HCT116 (cell line): Measurements from ENCODE around the gene CNTNAP5. TPM values are rescaled to one million over a fixed set of nuclear protein-coding genes. Genes with fewer than 3 reads are reported as not detected.

Experiments
- ATAC-seq: fragments of 200-7000 bp; cut with Tn5 transposase; 2 replicates; pipeline ENCODE4 v1.9.1; 2020; ENCODE audit warnings: mild to moderate bottlenecking, moderate library complexity
- BruUV-seq: library from RNA; stranded (reverse); fragments of 400-500 nt; replicated peaks from 2 replicates; lab custom pipeline; 2021; lab: Mats Ljungman, UMichigan
- CTCF ChIA-PET: fragments of 300-600 bp; sonication (Branson Sonifier 250); formaldehyde crosslinking; loops from one replicate; lab custom pipeline; 2021; ENCODE audit warnings: antibody characterized with exemption; lab: Charles Lee
- POLR2A ChIA-PET: fragments of 300-600, 350-600 bp; sonication (Branson Sonifier 250); formaldehyde crosslinking; loops from one replicate; lab custom pipeline; 2021; ENCODE audit warnings: antibody characterized with exemption; lab: Charles Lee
- RAD21 ChIA-PET, 2 experiments: fragments of 300-600 bp; sonication (Branson Sonifier 250); formaldehyde crosslinking; loops; one replicate each; lab custom pipeline; 2023; ENCODE audit warnings: low total read pairs in 2 of 2; ENCODE audit not compliant: uncharacterized antibody in 2 of 2, unreplicated experiment in 2 of 2, low non-redundant PET in 1 of 2; lab: Charles Lee
- DNase-seq: peaks from one replicate; pipeline ENCODE4 v3.0.0-alpha.2; 2010; ENCODE audit warnings: low read depth, low spot score
- H2AFZ ChIP-seq: fragments of 200-600 bp; shearing (Covaris generic), sonication (generic); 2 replicates; pipeline ENCODE4 v1.6.1; 2017; ENCODE audit warnings: low read depth, mixed run types, mixed read lengths, antibody characterized with exemption, low read length; ENCODE audit not compliant: poor library complexity, severe bottlenecking
- H3K27ac ChIP-seq: 2 replicates; pipeline ENCODE4 v1.5.1; 2012; ENCODE audit warnings: low read depth, low read length
- H3K27me3 ChIP-seq: fragments of 200-600 bp; sonication (generic); 2 replicates; pipeline ENCODE4 v1.6.1; 2016; ENCODE audit warnings: mixed run types, low read length, mixed read lengths; ENCODE audit not compliant: insufficient read depth
- H3K36me3 ChIP-seq, 2 experiments: fragments of 200-500 bp in 1 of 2; fragments of 200-600 bp in 1 of 2; sonication (Bioruptor generic) in 1 of 2; sonication (generic) in 1 of 2; 2 replicates each; pipeline versions ENCODE4 v1.5.1 to v1.6.1; 2014 to 2016; ENCODE audit warnings: low read length in 2 of 2, inconsistent platforms in 1 of 2, mixed read lengths in 1 of 2, mixed run types in 1 of 2; ENCODE audit not compliant: insufficient read depth in 2 of 2, control insufficient read depth in 1 of 2
- H3K4me1 ChIP-seq, 2 experiments: fragments of 200-600 bp in 1 of 2; sonication (generic) in 1 of 2; 2 replicates each; pipeline versions ENCODE4 v1.5.1 to v1.6.1; 2012 to 2017; ENCODE audit warnings: low read length in 2 of 2, inconsistent platforms in 1 of 2, mild to moderate bottlenecking in 1 of 2, mixed read lengths in 1 of 2, mixed run types in 1 of 2, moderate library complexity in 1 of 2; ENCODE audit not compliant: insufficient read depth in 2 of 2, control insufficient read depth in 1 of 2
- H3K4me2 ChIP-seq: fragments of 200-600 bp; sonication (generic); 2 replicates; pipeline ENCODE4 v1.6.1; 2017; ENCODE audit warnings: mixed run types, low read length, mixed read lengths
- H3K4me3 ChIP-seq, 2 experiments: fragments of 200-600 bp in 1 of 2; sonication (generic) in 1 of 2; replicated peaks in 1 of 2; 2 replicates each; pipeline ENCODE4 v1.5.1; 2011 to 2016; ENCODE audit warnings: low read length in 2 of 2, control low read depth in 1 of 2, low read depth in 1 of 2, mild to moderate bottlenecking in 1 of 2, mixed read lengths in 1 of 2, mixed run types in 1 of 2
- H3K79me2 ChIP-seq: fragments of 200-600 bp; sonication (generic); 2 replicates; pipeline ENCODE4 v1.6.1; 2017; ENCODE audit warnings: mild to moderate bottlenecking, mixed run types, low read length, moderate library complexity, mixed read lengths; ENCODE audit not compliant: insufficient read depth
- H3K9ac ChIP-seq: fragments of 200-600 bp; sonication (generic); 2 replicates; pipeline ENCODE4 v1.6.1; 2016; ENCODE audit warnings: low read length, mixed read lengths
- H3K9me2 ChIP-seq: fragments of 200-600 bp; sonication (generic), shearing (Covaris generic); 2 replicates; pipeline ENCODE4 v1.6.1; 2017; ENCODE audit warnings: mixed run types, mild to moderate bottlenecking, moderate library complexity; ENCODE audit not compliant: insufficient read depth
- H3K9me3 ChIP-seq, 2 experiments: fragments of 200-500 bp in 1 of 2; fragments of 200-600 bp in 1 of 2; sonication (Bioruptor generic) in 1 of 2; sonication (generic) in 1 of 2; 2 replicates each; pipeline ENCODE4 v1.6.1; 2014 to 2017; ENCODE audit warnings: low read length in 2 of 2, mixed read lengths in 2 of 2, inconsistent platforms in 1 of 2, low read depth in 1 of 2, mild to moderate bottlenecking in 1 of 2, mixed run types in 1 of 2, moderate library complexity in 1 of 2; ENCODE audit not compliant: control insufficient read depth in 1 of 2, insufficient read depth in 1 of 2
- H4K20me1 ChIP-seq: fragments of 200-600 bp; sonication (generic), shearing (Covaris generic); 2 replicates; pipeline ENCODE4 v1.6.1; 2017; ENCODE audit warnings: mixed run types, mild to moderate bottlenecking, moderate library complexity; ENCODE audit not compliant: insufficient read depth
- CBX3 ChIP-seq: IDR thresholded peaks from 2 replicates; pipeline ENCODE4 v1.6.1; 2012; ENCODE audit warnings: low read depth
- EGR1 ChIP-seq: IDR thresholded peaks from 2 replicates; pipeline ENCODE4 v1.6.1; 2012; ENCODE audit warnings: low read depth
- ELF1 ChIP-seq: IDR thresholded peaks from 2 replicates; pipeline ENCODE4 v1.6.1; 2012; ENCODE audit warnings: low read depth, borderline replicate concordance
- EZH2phosphoT487 ChIP-seq: fragments of 200-600 bp; IDR thresholded peaks from 2 replicates; pipeline ENCODE4 v1.6.1; 2018; ENCODE audit warnings: antibody characterized with exemption, borderline replicate concordance
- FOSL1 ChIP-seq: IDR thresholded peaks from 2 replicates; pipeline ENCODE4 v1.6.1; 2012; ENCODE audit warnings: low read depth
- MAX ChIP-seq: IDR thresholded peaks from 2 replicates; pipeline ENCODE4 v1.6.1; 2012
- POLR2A ChIP-seq: IDR thresholded peaks from 2 replicates; pipeline ENCODE4 v1.7.0; 2011; ENCODE audit warnings: borderline replicate concordance; ENCODE audit not compliant: insufficient read depth, insufficient read length; ENCODE audit errors: extremely low read depth
- POLR2AphosphoS5 ChIP-seq: IDR thresholded peaks from 2 replicates; pipeline ENCODE4 v1.6.1; 2011; ENCODE audit warnings: mild to moderate bottlenecking, low read depth, low read length, moderate library complexity
- SP1 ChIP-seq: IDR thresholded peaks from 2 replicates; pipeline ENCODE4 v1.6.1; 2012; ENCODE audit warnings: low read depth
- SRF ChIP-seq: IDR thresholded peaks from 2 replicates; pipeline ENCODE4 v1.6.1; 2012; ENCODE audit warnings: low read depth
- TCF7L2 ChIP-seq: IDR thresholded peaks from 2 replicates; pipeline ENCODE4 v1.7.0; 2011; ENCODE audit warnings: borderline replicate concordance, inconsistent platforms; ENCODE audit not compliant: insufficient read depth, insufficient read length; ENCODE audit errors: extremely low read depth
- ZBTB33 ChIP-seq: IDR thresholded peaks from 2 replicates; pipeline ENCODE4 v1.6.1; 2011; ENCODE audit warnings: mild to moderate bottlenecking, low read length, moderate library complexity; ENCODE audit not compliant: insufficient replicate concordance; ENCODE audit errors: extremely low read depth
- ZNF274 ChIP-seq: fragments of 200-500 bp; sonication (Bioruptor generic); IDR thresholded peaks from 2 replicates; pipeline ENCODE4 v1.6.1; 2014; ENCODE audit warnings: mild to moderate bottlenecking, low read depth, low read length, inconsistent platforms
- intact Hi-C: fragments of 100-400 bp; cut with micrococcal nuclease; formaldehyde crosslinking; loops from 2 replicates; pipeline ENCODE4 v1.10.0; 2022
- total RNA-seq: library from RNA; stranded (reverse); gene quantifications from one replicate; pipeline ENCODE4 v1.2.1, GENCODE V29; 2021; ENCODE audit not compliant: unreplicated experiment
- TF ChIP-seq, protein P1 (sequence below): IDR thresholded peaks from 2 replicates; pipeline ENCODE4 v1.6.1; 2012

Gene CNTNAP5
- total RNA-seq, 1 experiment from 2014 or later: not detected

GRCh38 chr2:124450481-124450880 is 425.4 kb downstream of the CNTNAP5 start:
- no peak overlapping the region for H3K27ac ChIP-seq
- no peak for DNase-seq
- no peak overlapping the region for H3K9ac ChIP-seq
- POLR2A ChIA-PET: no interaction called here
- no peak for TF ChIP-seq SRF
- TF ChIP-seq MAX: no peak
- no peak for TF ChIP-seq ELF1
- TF ChIP-seq, protein P1, sequence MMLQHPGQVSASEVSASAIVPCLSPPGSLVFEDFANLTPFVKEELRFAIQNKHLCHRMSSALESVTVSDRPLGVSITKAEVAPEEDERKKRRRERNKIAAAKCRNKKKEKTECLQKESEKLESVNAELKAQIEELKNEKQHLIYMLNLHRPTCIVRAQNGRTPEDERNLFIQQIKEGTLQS: no peak
- TF ChIP-seq EGR1: no peak
- no peak for TF ChIP-seq POLR2AphosphoS5
- no peak for TF ChIP-seq CBX3
- no peak for TF ChIP-seq TCF7L2
- TF ChIP-seq EZH2phosphoT487: no peak
- no peak for TF ChIP-seq FOSL1
- TF ChIP-seq ZBTB33: no peak
- TF ChIP-seq SP1: no peak
- no peak for TF ChIP-seq POLR2A
- no peak for TF ChIP-seq ZNF274
- TF ChIP-seq, all 23 proteins: peak for 0
- CTCF ChIA-PET: no interaction called here
- Histone ChIP-seq H3K36me3 (no peaks in the 10 kb centered on the region), H3K9me3 (peaks cover 0 to 10% of the 10 kb centered on the region in 2 experiments; a peak in 2 of 4 replicates), H2AFZ (no peak overlapping the region), H3K4me3 (no peak overlapping the region), H3K9me2 (no peaks in the 10 kb centered on the region), H3K4me1 (no peaks in the 10 kb centered on the region), H3K79me2 (no peaks in the 10 kb centered on the region), H3K4me2 (no peak overlapping the region), H3K27me3 (no peaks in the 10 kb centered on the region), H4K20me1 (no peaks in the 10 kb centered on the region)
- no TSS peak for BruUV-seq
- intact Hi-C loops: no loop called here
- no peak for ATAC-seq
- RAD21 ChIA-PET: no interaction called here
